GM12892 (cell line): ENCODE measurements around the gene ZNF821.

Experiments
- POLR2A ChIP-seq: IDR thresholded peaks from 2 replicates; pipeline ENCODE4 v1.6.1; 2011; ENCODE audit warnings: low read depth, low read length, control low read depth
- POLR2AphosphoS5 ChIP-seq: IDR thresholded peaks from 2 replicates; pipeline ENCODE4 v1.6.1; 2011; ENCODE audit warnings: low read depth, low read length, control low read depth

DNA sequence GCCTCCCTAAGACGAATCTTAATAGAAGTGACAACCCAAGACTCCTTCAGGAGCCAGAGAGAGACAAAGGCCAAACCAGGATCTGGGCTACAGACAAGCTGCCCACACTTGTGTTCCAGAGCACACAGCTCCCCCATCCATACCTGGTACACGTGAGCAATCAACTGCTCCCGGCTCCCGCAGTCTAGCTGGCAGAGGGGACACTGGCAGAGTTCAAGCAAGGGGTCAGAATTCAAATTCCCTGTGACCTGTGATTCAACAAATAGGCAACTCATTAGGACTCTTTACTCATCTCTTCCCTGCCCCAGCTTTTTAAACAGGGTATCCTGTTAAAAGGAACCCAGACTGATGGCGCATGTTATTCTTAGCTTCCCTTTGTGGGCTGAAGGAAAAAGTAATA is 20.0 kb downstream of the ZNF821 start:
- TF ChIP-seq POLR2AphosphoS5, result no peak
- no peak for TF ChIP-seq POLR2A
